CD1c-positive myeloid dendritic cell (primary cell): ENCODE data around the gene TRMO.
A peak's percentile ranks its signal among the peaks of the same experiment; 100 is the strongest.
"Not testable (repeated sequence)": the region's sequence is repeated elsewhere in the genome, so short reads cannot be mapped to it uniquely, and the experiment has no call there.

Experiments
- DNase-seq: peaks from one replicate; pipeline ENCODE4 v3.0.0-alpha.2; 2016; ENCODE audit errors: extremely low spot score

The TRMO gene, protein sequence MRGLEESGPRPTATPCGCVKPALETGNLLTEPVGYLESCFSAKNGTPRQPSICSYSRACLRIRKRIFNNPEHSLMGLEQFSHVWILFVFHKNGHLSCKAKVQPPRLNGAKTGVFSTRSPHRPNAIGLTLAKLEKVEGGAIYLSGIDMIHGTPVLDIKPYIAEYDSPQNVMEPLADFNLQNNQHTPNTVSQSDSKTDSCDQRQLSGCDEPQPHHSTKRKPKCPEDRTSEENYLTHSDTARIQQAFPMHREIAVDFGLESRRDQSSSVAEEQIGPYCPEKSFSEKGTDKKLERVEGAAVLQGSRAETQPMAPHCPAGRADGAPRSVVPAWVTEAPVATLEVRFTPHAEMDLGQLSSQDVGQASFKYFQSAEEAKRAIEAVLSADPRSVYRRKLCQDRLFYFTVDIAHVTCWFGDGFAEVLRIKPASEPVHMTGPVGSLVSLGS

DNA sequence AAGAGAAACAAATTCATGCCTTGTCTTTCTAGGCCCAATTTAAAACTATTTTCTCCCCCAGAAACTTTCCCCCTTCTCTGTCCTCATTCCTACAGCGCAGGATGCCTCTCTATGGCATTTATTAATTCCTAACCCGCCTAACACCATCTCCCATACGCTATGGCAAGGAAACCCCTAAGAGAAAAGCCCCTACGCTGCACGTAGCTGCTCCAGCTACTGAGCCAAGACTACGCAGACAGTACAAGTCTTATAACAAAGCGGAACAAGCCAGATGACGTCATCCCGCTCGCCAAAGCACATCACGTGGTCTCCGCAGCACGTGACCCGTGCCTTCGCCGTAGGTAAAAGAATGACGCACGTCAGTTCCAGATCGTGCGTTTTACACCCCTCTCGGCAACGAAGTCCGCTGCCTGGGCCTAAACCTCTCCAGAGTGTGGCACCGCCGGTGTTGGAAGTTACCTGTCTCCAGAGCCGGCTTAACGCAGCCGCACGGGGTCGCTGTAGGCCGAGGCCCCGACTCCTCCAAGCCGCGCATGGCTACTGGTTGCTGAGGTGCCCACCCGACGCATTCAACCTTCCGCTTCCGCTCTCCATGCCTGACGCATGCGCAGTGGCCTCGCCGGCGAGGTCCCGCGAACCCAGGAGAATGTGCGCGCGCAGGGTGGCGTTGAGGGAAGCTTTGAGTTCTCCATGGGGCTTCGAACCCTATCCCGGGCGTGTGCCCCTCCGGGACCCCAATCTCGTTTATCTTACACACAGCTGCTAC, at the start of gene TRMO:
Gene TRMO (minus strand): TSS at position 542 of the 766 bp plus-strand sequence. CDS start 7 bp downstream, at position 535.
- DNase-seq = peak; percentile 100

DNA sequence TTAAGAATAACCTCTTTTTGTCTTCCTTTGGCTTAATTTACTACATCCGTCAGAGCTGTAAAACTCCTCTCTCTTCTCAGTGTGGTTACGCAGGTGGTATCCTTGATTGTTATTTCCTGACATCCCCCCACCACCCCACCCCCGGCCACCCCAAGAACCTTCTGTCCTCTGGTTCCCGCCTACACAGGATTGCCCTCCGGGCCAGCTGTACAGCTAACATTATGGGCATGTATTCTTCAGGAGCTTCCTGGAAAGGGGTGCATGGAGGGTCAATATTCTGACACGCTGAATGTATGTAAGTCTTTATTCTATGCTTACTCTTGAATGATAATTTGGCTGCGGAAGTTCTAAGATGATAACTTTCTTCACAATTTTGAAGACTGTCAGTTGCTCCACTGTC, 47.9 kb upstream of the TRMO start:
- no peak for DNase-seq

DNA sequence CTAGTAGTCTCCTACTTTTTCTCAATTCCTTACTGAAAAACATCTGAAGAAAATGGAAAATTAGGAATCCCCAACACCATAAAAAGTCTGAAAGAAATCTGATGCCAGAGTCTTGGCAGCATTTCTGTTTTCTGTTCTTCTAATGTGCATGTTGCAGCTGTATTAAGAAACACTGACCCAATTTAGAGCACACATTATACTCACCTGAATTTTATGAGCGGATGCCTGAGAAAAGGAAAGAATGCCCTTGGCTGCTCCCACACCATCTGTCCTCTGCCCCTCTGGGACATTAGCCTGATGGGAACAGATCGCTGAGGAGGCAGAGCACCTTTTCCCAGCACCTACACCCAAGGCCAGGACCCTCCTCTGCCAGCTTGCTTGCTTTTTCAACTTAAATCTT, 46.7 kb upstream of the TRMO start:
- DNase-seq = no peak

DNA sequence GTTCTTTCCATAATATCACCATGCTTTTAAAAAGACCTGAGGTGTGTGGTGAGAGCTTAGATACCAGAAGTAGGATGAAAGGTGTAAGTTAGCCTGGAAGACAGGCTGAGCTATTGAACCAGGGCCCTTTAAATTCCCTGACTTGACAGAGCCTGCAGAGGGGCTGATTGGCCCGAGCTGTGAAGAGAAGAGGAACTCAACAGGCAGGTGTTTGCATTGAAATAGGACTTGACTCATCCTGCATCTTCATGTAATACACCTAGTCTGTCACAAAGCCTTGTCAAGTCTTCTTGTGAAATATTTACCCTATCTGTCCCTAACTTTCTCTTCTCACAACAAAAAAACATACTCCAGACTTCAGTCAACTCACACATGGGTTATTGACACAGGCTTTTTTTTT, 44.2 kb upstream of the TRMO start:
- no peak for DNase-seq

DNA sequence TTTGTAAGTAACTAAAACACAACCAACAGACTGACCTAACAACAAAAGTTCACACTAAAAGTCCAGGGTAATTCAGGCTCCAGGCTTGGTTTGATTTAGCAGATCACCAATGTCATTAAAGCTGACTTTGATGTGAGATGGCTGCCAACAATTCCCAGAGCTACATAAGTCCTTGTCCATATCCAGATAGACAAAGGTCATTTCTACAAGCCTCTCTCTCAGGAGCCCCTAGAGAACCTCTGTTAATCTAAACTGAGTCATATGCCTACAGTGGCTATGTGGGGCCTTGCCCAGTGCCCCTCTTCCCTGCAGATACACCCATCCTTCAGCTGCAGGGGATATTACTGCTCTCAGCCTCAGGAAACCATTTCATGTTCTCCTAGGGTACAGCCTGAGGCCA, 42.6 kb upstream of the TRMO start:
- DNase-seq = no peak

DNA sequence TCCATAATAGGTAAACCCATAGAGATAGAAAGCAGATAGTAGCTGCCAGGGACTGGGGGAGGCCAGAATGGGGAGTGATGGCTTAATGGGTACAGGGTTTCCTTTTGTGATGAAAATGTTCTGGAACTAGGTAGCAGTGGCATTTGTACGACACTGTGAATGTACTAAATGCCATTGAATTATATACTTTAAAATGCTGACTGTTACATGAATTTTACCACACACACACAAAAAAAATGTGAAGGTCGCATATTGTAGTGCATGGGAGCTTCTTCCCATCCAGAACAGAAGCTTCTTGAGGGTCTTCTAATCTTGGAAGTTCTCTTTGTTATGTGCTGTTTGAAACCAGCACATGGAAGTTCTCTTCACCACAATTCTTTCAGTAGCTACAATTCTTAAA, 40.9 kb upstream of the TRMO start:
- DNase-seq = no peak

DNA sequence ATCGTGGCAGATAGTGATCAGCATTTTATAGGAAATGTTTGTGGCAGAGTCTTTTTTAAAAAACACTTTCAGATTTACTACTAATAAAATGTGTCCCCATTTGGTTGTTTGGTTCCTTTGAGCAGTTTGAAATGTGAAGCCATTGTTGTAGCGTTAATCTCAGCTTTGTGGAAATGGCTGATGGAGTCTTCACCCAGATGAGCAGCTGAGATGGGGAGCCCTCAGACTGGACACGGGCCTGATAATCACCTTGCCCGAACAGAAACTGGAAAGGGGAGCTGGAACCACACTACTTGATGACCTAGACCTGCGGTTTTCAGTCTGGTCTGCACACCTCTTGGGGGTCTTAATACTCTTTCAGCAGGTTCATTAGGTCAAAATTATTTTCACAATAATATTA, 40.3 kb upstream of the TRMO start:
- DNase-seq = no peak

DNA sequence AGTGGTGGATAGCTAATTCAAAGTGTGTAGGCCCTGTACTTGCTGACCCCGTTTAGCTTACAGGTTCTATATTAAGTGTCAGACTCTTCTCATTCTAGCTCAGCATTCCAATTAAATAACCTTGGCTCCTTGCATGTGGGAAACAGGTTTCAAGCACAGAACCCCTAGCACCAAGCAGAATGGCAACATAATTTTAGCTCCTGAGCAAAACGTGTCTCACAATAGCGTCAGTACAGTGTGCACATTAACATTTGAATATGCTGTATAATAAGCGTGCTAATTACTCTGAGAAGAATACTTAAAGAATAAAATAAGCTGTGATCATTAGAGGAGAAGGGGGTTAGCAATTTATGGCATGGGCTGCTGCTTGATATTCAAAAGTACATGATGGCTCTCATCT, 39.8 kb upstream of the TRMO start:
- DNase-seq = no peak

DNA sequence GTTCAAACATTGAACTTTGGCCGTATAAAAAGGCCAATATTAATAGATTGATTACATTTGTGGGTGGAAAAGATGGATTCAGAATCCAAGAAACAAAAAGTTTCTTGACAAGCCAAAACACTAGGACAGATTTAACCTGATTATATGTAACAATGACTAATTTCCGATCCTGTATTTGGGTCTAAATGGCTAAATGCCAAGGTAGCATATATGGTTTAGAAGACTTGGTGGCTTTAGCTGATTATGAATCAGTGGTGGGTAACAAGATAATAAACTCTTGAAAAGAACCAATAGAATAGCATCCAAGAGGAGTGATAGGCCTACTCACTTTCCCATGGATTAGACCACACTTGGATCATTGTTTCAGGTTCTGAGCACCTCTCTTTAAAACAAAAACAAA, 39.1 kb upstream of the TRMO start:
- DNase-seq = no peak

DNA sequence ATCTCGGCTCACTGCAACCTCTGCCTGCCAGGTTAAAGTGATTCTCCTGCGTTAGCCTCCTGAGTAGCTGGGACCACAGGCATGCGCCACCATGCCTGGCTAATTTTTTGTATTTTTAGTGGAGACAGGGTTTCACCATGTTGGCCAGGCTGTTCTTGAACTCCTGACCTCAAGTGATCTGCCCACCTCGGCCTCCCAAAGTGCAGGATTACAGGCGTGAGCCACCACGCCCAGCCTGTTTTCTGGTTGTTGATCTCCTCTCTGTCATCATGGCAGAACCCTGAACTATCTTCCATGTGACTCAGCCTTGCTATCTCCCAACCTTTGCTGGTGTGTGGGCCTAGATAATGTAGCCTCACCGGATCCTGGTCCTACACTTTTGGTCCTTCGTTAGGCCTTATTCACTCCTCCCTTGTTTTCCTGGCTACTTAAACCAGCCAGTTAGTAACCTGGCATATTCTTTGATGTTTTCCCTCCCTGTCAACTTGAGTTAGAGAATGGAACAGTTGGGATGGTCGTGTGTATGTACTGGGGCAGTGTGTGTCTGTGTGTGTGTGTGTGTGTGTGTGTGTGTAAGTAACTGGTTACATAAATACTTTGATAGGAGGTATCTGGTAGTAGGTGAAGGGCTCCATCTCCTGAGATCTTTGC, 38.5 kb upstream of the TRMO start:
- DNase-seq = not testable (repeated sequence)

DNA sequence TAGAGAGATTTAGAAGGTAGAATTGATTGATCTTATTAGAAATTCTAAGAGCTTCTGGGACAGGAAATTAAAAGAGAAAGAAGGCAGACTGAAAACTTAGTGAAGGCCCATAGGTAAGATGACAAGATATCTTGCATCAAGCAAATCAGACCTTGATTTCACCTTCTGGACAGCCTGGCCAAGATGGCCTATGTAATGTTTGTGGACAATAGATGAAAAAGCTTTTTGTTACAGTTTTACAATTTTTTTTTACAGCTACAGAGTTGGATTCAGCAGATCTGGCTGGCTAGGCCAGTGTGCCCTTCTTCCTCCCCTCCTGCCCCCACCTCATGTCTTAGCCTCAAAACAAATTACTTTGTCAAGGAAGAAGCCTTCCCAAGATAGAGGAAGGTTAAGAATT, 37.3 kb upstream of the TRMO start:
- no peak for DNase-seq

DNA sequence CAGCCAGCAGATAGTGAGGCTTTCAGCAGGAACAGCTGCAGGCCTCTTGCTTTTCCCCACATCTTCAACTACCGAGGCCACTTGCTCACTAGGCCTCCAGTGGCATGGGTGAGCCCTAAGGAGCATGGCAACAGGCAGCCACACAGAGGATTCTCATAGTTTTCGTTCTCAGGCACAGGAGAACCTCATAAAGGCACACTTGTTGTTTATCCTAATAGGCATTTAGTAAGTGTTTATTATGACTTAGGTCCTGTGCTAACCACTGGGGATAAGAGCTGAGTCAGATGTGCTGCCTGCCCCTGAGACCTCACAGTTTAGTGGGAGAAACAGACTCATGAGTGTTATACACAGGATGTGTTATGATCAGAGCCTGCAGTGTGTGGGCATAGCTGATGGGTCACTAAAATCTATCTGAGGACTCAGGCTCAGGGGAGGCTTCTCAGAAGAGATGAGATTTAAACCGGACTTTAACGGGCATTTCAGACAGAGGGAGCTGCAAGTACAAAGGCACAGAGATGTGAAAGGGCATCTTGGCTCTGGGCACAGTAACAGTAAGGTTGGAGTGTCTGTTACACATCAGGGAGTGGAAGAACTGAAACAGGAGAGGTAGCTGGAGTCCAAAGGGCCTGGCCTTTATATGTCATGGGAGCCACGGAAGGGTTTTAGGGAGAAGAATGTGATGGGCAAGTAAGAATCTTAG, 36.7 kb upstream of the TRMO start:
- no peak for DNase-seq

DNA sequence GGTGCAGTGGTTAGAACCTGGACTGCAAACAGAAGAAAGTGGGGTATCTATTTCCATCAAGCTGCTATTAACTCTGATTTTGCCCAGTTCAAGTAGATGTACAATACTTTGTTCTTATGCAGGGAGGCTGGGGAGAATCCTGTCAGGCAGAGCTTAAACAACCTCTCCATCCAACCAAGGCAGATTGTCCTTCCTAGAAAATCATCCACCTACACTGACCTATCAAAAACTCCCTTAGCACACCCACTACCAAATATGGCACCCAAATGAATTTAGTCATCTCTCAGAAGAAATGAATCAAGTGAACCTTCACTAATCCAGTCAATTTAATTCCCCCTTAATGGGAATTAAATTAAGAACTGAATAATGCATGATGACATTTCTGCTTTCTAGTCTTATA, 34.0 kb upstream of the TRMO start:
- DNase-seq = no peak

DNA sequence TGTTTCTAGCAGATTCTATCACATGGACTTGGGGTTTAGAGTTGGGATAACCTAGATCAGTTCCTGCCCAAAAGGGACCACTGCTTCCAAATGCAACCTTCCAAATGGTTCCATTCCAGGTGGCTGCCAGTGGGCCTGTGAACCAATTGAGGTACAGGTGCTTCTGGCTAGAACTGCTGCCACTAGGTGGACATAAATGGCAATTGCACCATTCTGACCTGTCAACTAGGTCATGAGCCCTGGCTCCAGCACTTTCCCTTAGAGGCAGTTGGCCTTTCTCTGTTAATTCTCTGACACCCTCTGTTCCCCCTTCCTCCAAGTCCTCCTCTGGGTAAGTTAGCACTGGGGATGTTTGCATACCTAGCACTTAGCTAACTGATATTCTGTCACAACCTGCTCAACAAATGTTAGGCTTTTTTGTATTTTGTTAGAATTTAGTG, 32.3 kb upstream of the TRMO start:
- peak; percentile 29 for DNase-seq

DNA sequence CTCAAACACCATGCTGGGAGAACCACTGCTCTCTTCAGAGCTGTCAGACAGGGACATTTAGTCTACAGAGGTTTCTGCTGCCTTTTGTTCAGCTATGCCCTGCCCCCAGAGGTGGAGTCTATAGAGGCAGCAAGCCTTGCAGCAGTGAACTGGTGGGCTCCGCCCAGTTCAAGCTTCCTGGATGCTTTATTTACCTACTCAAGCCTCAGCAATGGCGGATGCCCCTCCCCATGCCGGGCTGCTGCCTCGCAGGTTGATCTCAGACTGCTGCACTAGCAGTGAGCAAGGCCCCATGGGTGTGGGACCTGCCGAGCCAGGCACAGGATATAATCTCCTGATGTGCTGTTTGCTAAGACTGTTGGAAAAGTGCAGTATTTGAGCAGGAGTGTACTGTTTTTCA, 28.6 kb upstream of the TRMO start:
- DNase-seq = not testable (repeated sequence)

DNA sequence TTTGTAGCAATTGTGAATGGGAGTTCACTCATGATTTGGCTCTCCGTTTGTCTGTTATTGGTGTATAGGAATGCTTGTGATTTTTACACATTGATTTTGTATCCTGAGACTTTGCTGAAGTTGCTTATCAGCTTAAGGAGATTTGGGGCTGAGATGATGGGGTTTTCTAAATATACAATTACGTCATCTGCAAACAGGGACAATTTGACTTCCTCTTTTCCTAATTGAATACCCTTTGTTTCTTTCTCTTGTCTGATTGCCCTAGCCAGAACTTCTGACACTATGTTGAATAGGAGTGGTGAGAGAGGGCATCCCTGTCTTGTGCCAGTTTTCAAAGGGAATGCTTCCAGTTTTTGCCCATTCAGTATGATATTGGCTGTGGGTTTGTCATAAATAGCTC, 24.8 kb upstream of the TRMO start:
- DNase-seq = not testable (repeated sequence)

DNA sequence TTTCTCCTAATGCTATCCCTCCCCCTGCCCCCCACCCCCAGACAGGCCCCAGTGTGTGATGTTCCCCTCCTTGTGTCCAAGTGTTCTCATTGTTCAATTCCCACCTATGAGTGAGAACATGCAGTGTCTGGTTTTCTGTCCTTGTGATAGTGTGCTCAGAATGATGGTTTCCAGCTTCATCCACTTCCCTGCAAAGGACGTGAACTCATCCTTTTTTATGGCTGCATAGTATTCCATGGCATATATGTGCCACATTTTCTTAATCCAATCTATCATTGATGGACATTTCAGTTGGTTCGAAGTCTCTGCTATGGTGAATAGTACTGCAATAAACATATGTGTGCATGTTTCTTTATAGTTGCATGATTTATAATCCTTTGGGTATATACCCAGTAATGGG, 23.2 kb upstream of the TRMO start:
- DNase-seq = not testable (repeated sequence)

DNA sequence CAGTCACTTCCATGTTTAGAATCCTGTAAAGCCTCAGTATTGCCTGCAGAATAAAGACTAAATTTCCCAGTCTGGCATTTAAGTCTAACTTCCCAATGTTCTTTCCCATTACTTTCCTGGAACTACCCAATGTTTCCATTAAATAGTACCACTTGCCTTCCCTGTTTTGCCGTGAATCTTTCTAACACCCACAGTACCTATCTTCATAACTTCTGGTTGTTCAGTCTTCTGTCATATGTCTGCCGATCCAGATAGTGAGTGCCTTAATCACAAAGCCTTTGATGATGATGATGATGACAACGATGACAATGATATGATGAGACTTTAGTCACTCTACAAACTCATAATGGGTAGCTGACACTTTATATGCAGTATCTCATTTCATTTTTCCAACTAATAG, 22.3 kb upstream of the TRMO start:
- no peak for DNase-seq

DNA sequence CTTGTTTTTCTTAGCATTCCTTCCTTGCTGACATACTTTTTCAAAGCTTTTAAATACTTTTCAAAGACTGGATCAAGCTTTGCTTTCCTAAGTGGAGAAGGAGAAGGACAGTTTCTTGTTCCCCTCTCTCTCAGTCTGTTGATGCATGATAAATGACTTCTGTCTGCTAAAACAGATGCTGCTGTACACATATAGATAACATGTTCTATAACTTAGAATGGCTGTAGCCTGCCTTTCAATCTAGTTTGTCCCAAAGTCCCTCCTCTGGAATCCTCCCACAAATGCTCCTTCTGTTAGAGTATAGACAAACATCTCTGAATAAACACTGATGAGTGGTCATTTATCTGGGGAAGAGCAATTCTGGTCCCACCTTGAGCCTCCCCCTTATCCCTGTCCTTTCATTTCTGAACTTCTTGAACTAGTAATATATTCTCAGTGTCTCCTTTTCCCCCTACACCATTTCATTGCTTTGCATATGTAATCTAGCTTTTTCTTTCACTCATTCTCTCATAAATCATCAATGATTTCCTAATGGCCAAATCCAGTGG, 21.1 kb upstream of the TRMO start:
- no peak for DNase-seq

DNA sequence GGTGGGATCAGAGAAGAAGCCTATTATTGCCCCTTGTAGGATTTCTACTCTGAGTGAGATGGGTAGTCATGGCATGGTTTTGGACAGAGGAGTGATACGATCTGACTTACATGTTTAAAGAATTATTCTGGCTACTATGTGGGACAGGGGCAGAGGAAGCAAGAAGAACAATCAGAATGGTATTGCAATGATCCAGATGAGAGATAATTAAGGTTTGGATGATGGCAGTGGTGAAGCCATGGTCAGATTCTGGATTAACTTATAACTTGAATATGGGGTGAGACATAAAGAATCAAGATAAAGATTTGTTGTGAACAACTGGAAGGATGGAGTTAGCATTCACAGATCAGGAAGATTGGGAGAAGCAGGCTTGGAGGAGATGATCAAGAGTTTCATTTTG, 19.0 kb upstream of the TRMO start:
- no peak for DNase-seq

DNA sequence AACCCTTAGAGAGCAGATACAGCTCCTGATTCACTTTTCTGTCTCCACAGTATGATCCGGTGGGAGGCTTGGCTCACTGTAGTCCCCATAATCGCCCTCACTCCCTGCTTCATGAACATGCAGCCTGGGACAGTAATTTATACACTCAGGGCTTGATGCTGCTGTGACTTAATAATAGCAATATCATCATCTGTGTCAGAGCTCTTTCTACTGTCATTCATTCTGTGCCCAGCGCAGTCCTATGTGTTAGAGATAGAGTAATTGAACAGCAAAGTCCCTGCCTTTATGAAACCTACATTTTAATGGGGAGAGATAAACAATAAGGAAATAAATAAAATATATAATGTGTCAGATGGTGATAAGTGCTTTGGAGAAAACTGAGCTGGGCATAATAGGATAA, 18.4 kb upstream of the TRMO start:
- DNase-seq = no peak

DNA sequence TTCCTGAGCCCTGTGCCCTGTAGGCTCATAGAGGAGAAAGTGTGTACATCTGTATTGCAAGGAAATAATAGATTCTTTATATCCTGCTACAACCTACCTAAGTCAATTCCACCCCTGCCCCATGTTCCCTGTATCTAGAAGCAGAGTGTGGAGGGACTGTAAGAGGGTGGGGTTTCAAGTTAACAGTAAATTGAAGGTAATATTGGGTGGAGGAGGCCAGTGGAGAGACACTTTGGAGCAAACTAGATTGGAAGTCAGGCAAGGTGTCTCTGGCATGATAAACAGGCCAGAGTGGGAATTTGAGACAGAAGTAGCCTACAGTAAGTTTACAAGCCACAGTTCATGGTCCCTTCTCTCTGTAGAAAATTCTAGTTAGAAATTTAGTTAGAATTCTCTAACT, 17.9 kb upstream of the TRMO start:
- no peak for DNase-seq
